Cardiac muscle cell (in vitro differentiated cells and primary cell): ENCODE results near the gene C1orf216. TPM values are rescaled to one million over a fixed set of nuclear protein-coding genes. Genes with fewer than 3 reads are reported as not detected.

Source experiments
- DNase-seq, 2 donors: peaks; one replicate each; pipeline versions ENCODE4 v3.0.0 to v3.0.0-alpha.2; 2010 to 2017; ENCODE audit warnings: low read depth in 1 of 2, low spot score in 1 of 2
- H3K27ac ChIP-seq: fragments of 200-600 bp; sonication (generic); 2 replicates; pipeline ENCODE4 v1.5.1; 2016
- H3K27me3 ChIP-seq: fragments of 200-600 bp; sonication (generic); 2 replicates; pipeline ENCODE4 v1.6.0; 2016; ENCODE audit warnings: control low read depth
- H3K36me3 ChIP-seq: fragments of 200-600 bp; sonication (generic); 2 replicates; pipeline ENCODE4 v1.5.1; 2016; ENCODE audit warnings: control low read depth
- H3K4me1 ChIP-seq: fragments of 200-600 bp; sonication (generic); 2 replicates; pipeline ENCODE4 v1.8.1; 2017; ENCODE audit warnings: low read depth, mild to moderate bottlenecking, mixed run types
- H3K4me3 ChIP-seq: fragments of 200-600 bp; sonication (generic); 2 replicates; pipeline ENCODE4 v1.5.1; 2016; ENCODE audit warnings: mild to moderate bottlenecking
- H3K9me3 ChIP-seq: fragments of 200-600 bp; sonication (generic); 2 replicates; pipeline ENCODE4 v1.5.1; 2017; ENCODE audit warnings: low read depth, mild to moderate bottlenecking, control low read depth
- CTCF ChIP-seq: IDR thresholded peaks from 2 replicates; pipeline ENCODE4 v1.5.1; 2012; ENCODE audit warnings: low read depth, mild to moderate bottlenecking, low read length
- polyA plus RNA-seq: library from polyadenylated mRNA; unstranded; fragments of >200 nt; fragmentation: Nextera tagmentation; extraction: Ambion mirVana; gene quantifications from 2 replicates; pipeline ENCODE4 v1.2.1, GENCODE V29; 2016
- total RNA-seq: library from RNA; depleted of rRNA; stranded (reverse); fragments of >200 nt; gene quantifications from 2 replicates; pipeline ENCODE4 v1.2.3, GENCODE V29; 2016

C1orf216 gene
- total and polyA plus RNA-seq, 2 experiments from 2014 or later: 1.3 to 1.7 TPM

DNA sequence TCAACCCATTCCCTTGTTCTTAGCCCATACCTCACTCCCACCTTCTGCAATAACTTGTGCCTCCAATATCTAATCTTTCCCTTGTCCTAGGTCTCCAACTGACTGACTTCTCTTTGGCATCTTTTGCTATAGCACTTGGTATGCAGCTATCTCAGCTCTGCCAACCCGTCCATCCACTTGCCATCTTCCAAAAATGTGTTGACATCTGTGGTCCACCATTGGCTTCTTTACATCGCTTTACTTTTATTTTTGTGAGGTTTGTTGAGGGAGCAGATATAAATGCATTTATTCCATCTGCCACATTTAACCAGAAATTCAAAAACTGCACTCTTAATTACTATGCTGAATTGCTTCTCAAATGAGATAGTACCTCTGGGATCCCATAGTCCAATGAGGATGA, 52.5 kb downstream of the C1orf216 start:
- Histone ChIP-seq H3K4me3 (no peak overlapping the region), H3K9me3 (no peaks in the 10 kb centered on the region), H3K36me3 (no peaks in the 10 kb centered on the region), H3K27me3 (peaks cover 5% of the 10 kb centered on the region), H3K27ac (no peak overlapping the region), H3K4me1 (no peaks in the 10 kb centered on the region)
- TF ChIP-seq CTCF: no peak
- no peak for DNase-seq

Other genes with a start within 250 kb of the C1orf216 start
- gene KIAA0319L, start 161.5 kb downstream of the C1orf216 start, total RNA-seq: 60.2 and 77.3 TPM in 2 replicates
- 56.7 and 84.0 TPM in 2 replicates for gene KIAA0319L, start 161.5 kb downstream of the C1orf216 start, polyA plus RNA-seq
- gene NCDN, start 161.1 kb downstream of the C1orf216 start, total RNA-seq: 46.2 and 47.1 TPM in 2 replicates
- gene NCDN, start 161.1 kb downstream of the C1orf216 start, polyA plus RNA-seq: 43.9 and 51.4 TPM in 2 replicates
- gene TFAP2E, start 145.6 kb downstream of the C1orf216 start, total RNA-seq: 0.69 TPM in 1 of 2 replicates, not detected in the other
- gene TFAP2E, start 145.6 kb downstream of the C1orf216 start, polyA plus RNA-seq: 0.50 TPM in 1 of 2 replicates, not detected in the other
- 22.5 and 29.1 TPM in 2 replicates for gene PSMB2, start 77.4 kb downstream of the C1orf216 start, total RNA-seq
- 72.8 and 83.1 TPM in 2 replicates for gene PSMB2, start 77.4 kb downstream of the C1orf216 start, polyA plus RNA-seq
- 4.9 and 5.1 TPM in 2 replicates for gene CLSPN, start 51.1 kb upstream of the C1orf216 start, total RNA-seq
- 1.4 and 3.4 TPM in 2 replicates for gene CLSPN, start 51.1 kb upstream of the C1orf216 start, polyA plus RNA-seq
- gene AGO4, start 89.1 kb upstream of the C1orf216 start, total RNA-seq: 15.1 and 21.1 TPM in 2 replicates
- gene AGO4, start 89.1 kb upstream of the C1orf216 start, polyA plus RNA-seq: 11.4 and 17.8 TPM in 2 replicates
- gene AGO1, start 164.3 kb upstream of the C1orf216 start, total RNA-seq: 18.9 and 19.1 TPM in 2 replicates
- gene AGO1, start 164.3 kb upstream of the C1orf216 start, polyA plus RNA-seq: 9.6 and 10.1 TPM in 2 replicates
- 17.2 and 30.3 TPM in 2 replicates for gene AGO3, start 212.2 kb upstream of the C1orf216 start, total RNA-seq
- gene AGO3, start 212.2 kb upstream of the C1orf216 start, polyA plus RNA-seq: 10.7 and 20.8 TPM in 2 replicates